ENCODE measurements around the gene RFC2.

The RFC2 gene

DNA sequence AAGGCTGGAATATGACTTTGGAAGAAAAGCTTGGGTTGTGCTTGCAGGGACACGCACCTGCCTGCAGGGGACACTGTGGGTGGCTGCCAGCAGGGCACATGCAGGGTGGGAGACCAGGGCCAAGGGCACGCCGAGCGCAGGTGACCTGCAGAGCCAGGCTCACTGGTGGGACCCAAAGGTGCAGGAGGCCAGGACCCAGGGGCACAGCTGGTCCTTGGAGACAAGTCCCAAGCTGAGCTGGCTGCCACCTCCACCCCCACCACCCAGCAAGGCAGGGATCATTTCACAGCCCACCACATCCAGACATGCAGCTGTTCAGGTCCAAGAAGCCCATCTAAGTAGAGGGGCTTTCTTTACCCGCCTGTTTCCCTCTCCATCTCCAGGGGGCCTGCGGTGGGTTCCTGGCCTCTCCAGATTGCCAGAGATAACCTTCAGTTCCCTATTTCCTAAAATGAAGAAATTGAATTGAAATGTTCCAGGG is 21.2 kb upstream of the RFC2 start:
- H3K36me3 ChIP-seq (ENCODE audit: control insufficient read depth, insufficient read depth, low read length): no peaks in the 10 kb centered on the region
- H3K9ac ChIP-seq (ENCODE audit: low read length): no peak overlapping the region
- H3K4me3 ChIP-seq (ENCODE audit: low read length): no peak overlapping the region
- peaks cover 18% of the 10 kb centered on the region for H3K4me1 ChIP-seq (ENCODE audit: control insufficient read depth, insufficient read depth, low read length)
- H3K9me3 ChIP-seq (ENCODE audit: control insufficient read depth, low read length): no peaks in the 10 kb centered on the region
- no peaks in the 10 kb centered on the region for H3K27me3 ChIP-seq (ENCODE audit: control insufficient read depth, insufficient read depth, low read length)

DNA sequence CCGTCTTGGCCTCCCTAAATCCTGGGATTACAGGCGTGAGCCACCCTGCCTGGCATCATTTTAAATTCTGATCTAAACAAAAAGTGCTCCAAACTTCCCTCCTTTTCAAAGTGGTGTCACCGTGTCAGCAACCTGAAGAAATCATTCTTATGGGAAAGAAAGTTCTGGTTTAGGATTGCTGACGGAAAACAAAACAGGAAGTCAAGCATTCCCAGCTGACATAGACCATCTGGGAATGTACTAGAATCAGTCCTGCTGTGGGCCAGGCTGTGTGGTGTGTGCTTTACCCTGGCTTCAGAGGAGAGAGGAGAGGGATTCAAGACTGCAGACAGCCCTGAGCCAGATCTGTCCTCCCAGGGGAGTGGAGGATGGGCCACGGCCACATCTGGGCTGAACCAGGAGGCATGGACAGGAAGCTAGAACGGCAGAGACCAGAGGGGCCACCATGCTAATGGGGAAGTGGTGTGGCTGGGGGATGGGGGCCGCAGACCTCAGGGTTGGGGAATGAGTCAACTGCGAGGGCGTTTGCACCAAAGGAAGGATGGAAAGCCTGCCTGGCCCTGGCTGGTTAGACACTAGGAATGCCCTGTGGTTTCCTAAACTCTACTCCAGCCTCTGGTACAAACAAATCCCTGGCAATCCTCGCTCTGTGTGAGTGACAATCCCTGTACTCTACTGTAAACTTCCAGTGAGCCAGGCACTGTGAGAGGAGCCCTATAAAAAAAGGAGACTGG is 18.3 kb upstream of the RFC2 start:
- Histone ChIP-seq H3K4me3 (ENCODE audit: low read length) (no peak overlapping the region), H3K9ac (ENCODE audit: low read length) (peak overlapping the region; percentile 13), H3K9me3 (ENCODE audit: control insufficient read depth, low read length) (no peaks in the 10 kb centered on the region), H3K4me1 (ENCODE audit: control insufficient read depth, insufficient read depth, low read length) (peaks cover 4% of the 10 kb centered on the region), H3K36me3 (ENCODE audit: control insufficient read depth, insufficient read depth, low read length) (no peaks in the 10 kb centered on the region), H3K27me3 (ENCODE audit: control insufficient read depth, insufficient read depth, low read length) (no peaks in the 10 kb centered on the region)

DNA sequence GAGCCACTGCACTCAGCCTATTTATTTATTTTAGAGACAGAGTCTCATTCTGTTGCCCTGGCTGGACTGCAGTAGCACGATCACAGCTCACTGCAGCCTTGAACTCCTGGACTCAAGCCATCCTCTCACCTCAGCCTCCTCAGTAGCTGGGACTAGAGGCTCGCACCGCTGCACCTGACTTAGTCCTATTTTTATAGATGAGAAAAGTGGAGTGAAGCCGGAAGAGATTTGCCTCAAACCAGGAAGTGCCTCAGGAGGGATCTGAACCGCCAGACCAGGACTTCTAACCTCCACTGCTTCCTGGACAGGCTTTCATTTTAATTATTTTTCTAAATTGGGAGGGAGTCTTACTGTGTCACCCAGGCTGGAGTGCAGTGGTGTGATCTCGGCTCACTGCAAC is 17.5 kb upstream of the RFC2 start:
- H3K4me1 ChIP-seq (ENCODE audit: control insufficient read depth, insufficient read depth, low read length): peaks cover 4% of the 10 kb centered on the region
- H3K4me3 ChIP-seq (ENCODE audit: low read length): no peak overlapping the region
- H3K9me3 ChIP-seq (ENCODE audit: control insufficient read depth, low read length): no peaks in the 10 kb centered on the region
- H3K36me3 ChIP-seq (ENCODE audit: control insufficient read depth, insufficient read depth, low read length): no peaks in the 10 kb centered on the region
- H3K9ac ChIP-seq (ENCODE audit: low read length): no peak overlapping the region
- no peaks in the 10 kb centered on the region for H3K27me3 ChIP-seq (ENCODE audit: control insufficient read depth, insufficient read depth, low read length)

DNA sequence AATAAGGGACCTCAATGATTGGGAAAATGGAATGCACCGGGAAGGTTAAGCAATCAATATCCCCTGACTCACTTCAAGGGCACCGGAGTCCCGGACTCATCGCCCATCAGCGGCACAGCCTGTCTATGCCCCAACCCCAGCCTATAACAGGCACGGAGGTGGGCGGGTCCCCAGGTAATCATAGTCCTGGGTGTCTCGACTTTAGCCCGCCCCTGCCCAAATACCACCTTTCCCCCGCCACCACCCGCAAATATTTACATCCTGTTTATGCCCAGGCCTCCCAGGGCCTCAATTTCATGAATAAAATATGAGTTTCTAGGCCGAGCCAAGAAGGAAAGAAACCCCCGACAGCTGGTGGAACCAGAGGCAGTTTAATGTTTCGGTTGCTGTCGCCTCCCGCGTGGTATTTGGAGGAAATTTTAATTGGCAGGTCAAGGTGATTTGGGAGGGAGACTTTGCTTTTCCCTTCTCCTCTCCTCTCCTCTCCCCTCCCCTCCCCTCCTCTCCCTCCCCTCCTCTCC is 15.6 kb upstream of the RFC2 start:
- Histone ChIP-seq H3K4me3 (ENCODE audit: low read length) (no peak overlapping the region), H3K9ac (ENCODE audit: low read length) (peak overlapping the region; percentile 68), H3K27me3 (ENCODE audit: control insufficient read depth, insufficient read depth, low read length) (no peaks in the 10 kb centered on the region), H3K36me3 (ENCODE audit: control insufficient read depth, insufficient read depth, low read length) (no peaks in the 10 kb centered on the region), H3K4me1 (ENCODE audit: control insufficient read depth, insufficient read depth, low read length) (peaks cover 4% of the 10 kb centered on the region), H3K9me3 (ENCODE audit: control insufficient read depth, low read length) (no peaks in the 10 kb centered on the region)

DNA sequence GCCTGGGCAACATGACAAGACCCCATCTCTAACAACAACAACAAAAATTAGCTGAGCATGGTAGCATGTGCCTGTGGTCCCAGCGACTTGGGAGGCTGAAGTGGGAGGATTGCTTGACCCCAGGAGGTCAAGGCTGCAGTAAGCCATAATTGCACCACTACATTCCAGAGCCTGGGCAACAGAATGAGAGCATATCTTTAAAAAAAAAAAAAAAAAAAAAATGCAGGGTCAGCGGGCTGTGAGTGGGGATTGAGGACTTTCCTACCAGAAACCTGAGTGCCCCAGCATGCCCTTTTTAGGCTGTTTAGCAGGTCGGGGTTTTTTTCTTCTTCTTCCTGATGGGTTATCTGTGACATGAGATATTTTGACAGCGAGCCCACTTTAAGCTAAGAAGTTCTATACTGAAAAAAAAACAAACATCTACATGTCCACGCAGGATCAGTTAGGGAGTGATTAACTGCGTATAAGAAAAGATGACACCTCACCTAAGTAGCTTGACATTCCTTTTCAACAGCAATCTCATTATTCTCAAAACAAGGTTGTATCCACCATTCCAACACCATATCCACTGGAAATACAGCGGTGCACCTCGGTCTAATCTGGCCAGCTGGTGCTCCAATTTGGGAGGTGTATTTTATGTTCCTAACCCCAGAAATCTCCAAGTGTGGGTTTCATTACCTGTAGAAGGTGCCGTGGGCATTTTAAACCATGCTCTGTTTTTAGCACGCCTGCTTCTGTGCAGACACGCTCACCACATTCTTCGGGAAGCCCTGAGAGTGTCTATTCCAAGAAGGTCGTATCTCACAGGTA is 13.8 kb upstream of the RFC2 start:
- Histone ChIP-seq H3K9me3 (ENCODE audit: control insufficient read depth, low read length) (no peaks in the 10 kb centered on the region), H3K27me3 (ENCODE audit: control insufficient read depth, insufficient read depth, low read length) (no peaks in the 10 kb centered on the region), H3K9ac (ENCODE audit: low read length) (no peak overlapping the region), H3K4me3 (ENCODE audit: low read length) (no peak overlapping the region), H3K36me3 (ENCODE audit: control insufficient read depth, insufficient read depth, low read length) (no peaks in the 10 kb centered on the region), H3K4me1 (ENCODE audit: control insufficient read depth, insufficient read depth, low read length) (peaks cover 4% of the 10 kb centered on the region)

DNA sequence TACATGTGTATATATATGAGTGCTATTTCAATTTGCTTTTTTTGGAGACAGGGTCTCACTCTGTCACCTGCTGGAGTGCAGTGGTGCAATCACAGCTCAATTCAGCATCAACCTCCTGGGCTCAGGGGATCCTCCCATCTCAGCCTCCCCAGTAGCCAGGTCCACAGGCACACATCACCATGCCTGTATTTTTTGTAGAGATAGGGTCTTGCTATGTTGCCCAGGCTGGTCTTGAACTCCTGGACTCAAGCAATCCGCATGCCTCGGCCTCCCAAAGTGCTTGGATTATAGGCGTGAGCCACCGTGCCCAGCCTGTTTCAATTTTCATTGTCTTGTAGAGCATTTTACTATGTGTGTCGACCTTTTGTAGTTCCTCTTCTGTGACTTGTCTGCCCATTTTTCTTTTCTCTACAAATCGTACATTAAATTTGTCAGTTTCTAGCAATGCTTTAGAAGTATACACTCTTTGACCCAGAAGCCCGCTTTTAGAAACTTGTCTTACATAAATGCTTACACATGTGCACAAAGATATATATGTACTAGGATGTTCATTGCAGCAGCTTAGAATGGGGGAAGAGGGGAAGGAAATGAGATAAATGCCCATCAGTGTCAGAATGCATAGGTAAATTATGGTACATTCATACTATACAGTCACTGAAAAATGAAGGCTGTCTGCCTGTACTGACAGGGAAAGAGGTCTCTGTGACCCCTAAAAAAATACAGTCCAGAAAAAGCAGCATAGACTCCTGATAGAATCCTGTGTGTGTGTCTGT is 12.2 kb upstream of the RFC2 start:
- H3K27me3 ChIP-seq (ENCODE audit: control insufficient read depth, insufficient read depth, low read length): no peaks in the 10 kb centered on the region
- no peak overlapping the region for H3K9ac ChIP-seq (ENCODE audit: low read length)
- no peaks in the 10 kb centered on the region for H3K36me3 ChIP-seq (ENCODE audit: control insufficient read depth, insufficient read depth, low read length)
- H3K4me1 ChIP-seq (ENCODE audit: control insufficient read depth, insufficient read depth, low read length): no peaks in the 10 kb centered on the region
- no peak overlapping the region for H3K4me3 ChIP-seq (ENCODE audit: low read length)
- no peaks in the 10 kb centered on the region for H3K9me3 ChIP-seq (ENCODE audit: control insufficient read depth, low read length)

DNA sequence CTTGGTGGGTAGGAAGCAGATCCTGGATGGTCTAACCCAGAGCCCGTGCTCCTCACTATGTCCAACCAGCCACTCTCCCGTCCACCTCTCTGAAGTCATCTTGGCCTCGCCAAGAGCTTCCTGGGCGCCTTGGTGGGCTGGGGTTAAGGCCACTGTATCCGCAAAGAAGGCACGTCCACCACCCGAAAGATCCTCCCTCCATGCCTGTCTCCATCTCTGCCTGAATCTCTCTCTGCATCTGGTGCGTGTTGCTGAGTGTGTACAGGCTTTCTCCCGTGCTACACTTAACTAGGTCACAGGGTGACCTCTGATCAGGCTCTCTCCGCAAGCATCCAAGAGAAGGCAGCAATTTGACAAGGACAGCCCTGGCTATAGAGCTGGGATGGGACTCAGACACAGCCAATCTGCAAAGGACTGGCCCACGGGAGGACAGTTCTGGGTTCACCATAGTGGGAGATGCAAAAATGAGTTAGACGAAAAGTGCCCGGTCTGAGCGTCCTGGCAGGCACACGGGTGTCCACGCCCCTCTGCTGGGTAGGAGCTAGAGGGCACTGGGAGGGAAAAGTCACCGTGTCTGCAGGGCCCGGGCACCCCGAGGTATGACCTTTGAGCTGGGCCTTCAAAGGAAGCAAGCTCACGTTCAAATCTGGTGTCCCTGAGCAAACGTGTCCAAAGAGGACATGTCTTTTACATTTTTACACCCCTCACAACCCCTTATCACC is 9.4 kb upstream of the RFC2 start:
- no peaks in the 10 kb centered on the region for H3K27me3 ChIP-seq (ENCODE audit: control insufficient read depth, insufficient read depth, low read length)
- H3K4me1 ChIP-seq (ENCODE audit: control insufficient read depth, insufficient read depth, low read length): peaks cover 4% of the 10 kb centered on the region
- no peak overlapping the region for H3K9ac ChIP-seq (ENCODE audit: low read length)
- no peaks in the 10 kb centered on the region for H3K36me3 ChIP-seq (ENCODE audit: control insufficient read depth, insufficient read depth, low read length)
- no peak overlapping the region for H3K4me3 ChIP-seq (ENCODE audit: low read length)
- no peaks in the 10 kb centered on the region for H3K9me3 ChIP-seq (ENCODE audit: control insufficient read depth, low read length)

DNA sequence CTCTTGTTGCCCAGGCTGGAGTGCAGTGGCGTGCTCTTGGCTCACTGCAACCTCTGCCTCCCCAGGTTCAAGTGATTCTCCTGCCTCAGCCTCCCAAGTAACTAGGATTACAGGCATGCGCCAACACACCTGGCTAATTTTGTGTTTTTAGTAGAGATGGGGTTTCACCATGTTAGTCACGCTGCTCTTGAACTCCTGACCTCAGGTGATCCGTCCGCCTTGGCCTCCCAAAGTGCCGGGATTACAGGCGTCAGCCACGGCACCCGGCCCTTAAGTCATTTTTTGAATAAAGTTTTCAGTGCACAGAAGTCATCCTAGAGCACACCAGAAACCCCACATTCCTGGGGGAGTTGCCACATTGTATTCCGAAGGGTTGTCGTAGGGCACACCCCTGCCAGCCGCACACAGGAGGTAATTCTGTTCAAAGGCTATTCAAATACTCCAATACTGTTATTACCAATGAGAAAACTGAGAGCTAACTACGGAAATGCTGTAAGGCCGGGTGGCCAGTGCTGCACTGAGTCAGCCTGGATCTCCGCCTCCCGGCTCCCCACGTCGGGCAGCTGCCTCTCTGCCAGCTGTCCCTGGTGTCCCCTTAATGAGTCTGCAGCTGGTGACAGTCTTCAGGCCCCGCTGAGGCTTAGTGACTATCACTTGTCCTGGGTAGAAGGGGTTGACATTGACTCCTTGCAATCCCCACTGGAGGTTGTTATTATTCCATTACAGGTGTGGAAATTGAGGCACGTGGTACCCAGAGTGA is 8.6 kb upstream of the RFC2 start:
- no peak overlapping the region for H3K9ac ChIP-seq (ENCODE audit: low read length)
- no peaks in the 10 kb centered on the region for H3K27me3 ChIP-seq (ENCODE audit: control insufficient read depth, insufficient read depth, low read length)
- H3K4me3 ChIP-seq (ENCODE audit: low read length): no peak overlapping the region
- peaks cover 6% of the 10 kb centered on the region for H3K4me1 ChIP-seq (ENCODE audit: control insufficient read depth, insufficient read depth, low read length)
- H3K9me3 ChIP-seq (ENCODE audit: control insufficient read depth, low read length): no peaks in the 10 kb centered on the region
- H3K36me3 ChIP-seq (ENCODE audit: control insufficient read depth, insufficient read depth, low read length): no peaks in the 10 kb centered on the region

DNA sequence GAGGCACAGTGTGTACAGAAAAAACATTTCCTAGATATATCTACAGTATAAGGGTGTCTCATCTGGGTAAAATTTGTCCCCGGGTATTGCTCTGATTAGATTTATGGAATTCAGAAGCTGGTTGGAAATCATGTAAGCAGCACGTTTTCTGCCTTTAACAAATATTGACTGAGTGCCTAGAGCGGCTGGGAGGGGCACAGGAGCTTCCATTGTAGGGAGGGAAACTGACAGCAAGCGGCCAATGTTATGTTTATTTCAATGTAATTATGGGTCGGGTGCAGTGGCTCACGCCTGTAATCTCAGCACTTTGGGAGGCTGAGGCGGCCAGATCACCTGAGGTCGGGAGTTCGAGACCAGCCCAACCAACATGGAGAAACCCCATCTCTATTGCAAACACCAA is 4.4 kb upstream of the RFC2 start:
- Histone ChIP-seq H3K4me1 (ENCODE audit: control insufficient read depth, insufficient read depth, low read length) (peaks cover 11% of the 10 kb centered on the region), H3K9me3 (ENCODE audit: control insufficient read depth, low read length) (no peaks in the 10 kb centered on the region), H3K9ac (ENCODE audit: low read length) (no peak overlapping the region), H3K4me3 (ENCODE audit: low read length) (no peak overlapping the region), H3K27me3 (ENCODE audit: control insufficient read depth, insufficient read depth, low read length) (no peaks in the 10 kb centered on the region), H3K36me3 (ENCODE audit: control insufficient read depth, insufficient read depth, low read length) (no peaks in the 10 kb centered on the region)

DNA sequence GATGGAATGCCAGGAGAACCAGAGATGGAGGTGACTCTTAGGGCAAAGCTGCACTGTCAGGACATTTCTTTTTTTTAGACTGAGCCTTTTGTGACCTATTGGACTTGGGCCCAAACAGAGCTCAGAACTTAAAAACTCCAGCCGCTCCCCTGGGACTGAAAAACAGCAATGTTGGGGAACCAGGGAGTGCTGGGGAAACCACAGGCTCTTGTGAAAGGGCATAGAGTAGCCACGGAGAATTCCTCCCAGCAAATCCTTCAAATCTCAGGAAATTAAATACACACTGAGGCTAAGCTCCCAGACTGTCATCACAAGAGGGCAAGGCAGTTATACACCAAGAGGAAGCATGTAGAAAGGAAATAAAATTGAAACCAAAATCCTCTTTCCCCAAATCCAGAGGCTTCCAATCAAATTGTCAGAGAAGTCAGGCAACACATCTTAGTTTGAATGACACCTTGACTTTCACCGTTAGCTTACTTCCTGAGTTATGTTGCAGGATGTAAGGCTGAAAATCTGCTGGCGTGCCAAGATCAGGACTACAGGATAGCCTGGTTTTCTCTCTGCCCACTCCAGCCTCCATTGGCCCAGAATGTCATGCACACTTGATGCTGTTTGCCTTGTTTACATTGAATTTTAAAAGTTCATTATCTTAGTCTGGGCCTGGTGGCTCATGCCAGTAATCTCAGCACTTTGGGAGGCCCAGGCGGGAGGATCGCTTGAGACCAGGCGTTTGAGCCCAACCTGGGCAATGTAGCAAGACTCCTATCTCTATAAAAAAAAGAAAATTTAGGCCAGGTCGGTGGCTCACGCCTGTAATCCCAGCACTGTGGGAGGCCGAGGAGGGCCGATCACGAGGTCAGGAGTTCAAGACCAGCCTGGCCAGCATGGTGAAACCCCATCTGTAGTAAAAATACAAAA is 2.6 kb upstream of the RFC2 start:
- H3K9me3 ChIP-seq (ENCODE audit: control insufficient read depth, low read length): no peaks in the 10 kb centered on the region
- H3K4me3 ChIP-seq (ENCODE audit: low read length): no peak overlapping the region
- no peaks in the 10 kb centered on the region for H3K27me3 ChIP-seq (ENCODE audit: control insufficient read depth, insufficient read depth, low read length)
- H3K36me3 ChIP-seq (ENCODE audit: control insufficient read depth, insufficient read depth, low read length): no peaks in the 10 kb centered on the region
- H3K9ac ChIP-seq (ENCODE audit: low read length): no peak overlapping the region
- peaks cover 11% of the 10 kb centered on the region for H3K4me1 ChIP-seq (ENCODE audit: control insufficient read depth, insufficient read depth, low read length)
